ENCODE measurements around the gene TMEM92. TPM values are rescaled to one million over a fixed set of nuclear protein-coding genes. Genes with fewer than 3 reads are reported as not detected.

Gene TMEM92
- total RNA-seq, 1 experiment from 2014 or later = 6.6 TPM

- Histone ChIP-seq H3K4me2 (ENCODE audit: low read length) (no peak overlapping the region), H3K79me2 (ENCODE audit: insufficient read depth, low read length) (no peaks in the 10 kb centered on the region), H3K27ac (ENCODE audit: low read depth, low read length) (no peak overlapping the region), H3K9me3 (ENCODE audit: control insufficient read depth in 1 of 2, insufficient read depth in 1 of 2, low read depth in 1 of 2, low read length in 2 of 2) (no peaks in the 10 kb centered on the region), H4K20me1 (ENCODE audit: insufficient read depth) (no peaks in the 10 kb centered on the region), H3K9me2 (ENCODE audit: insufficient read depth) (no peaks in the 10 kb centered on the region), H3K36me3 (ENCODE audit: control insufficient read depth in 1 of 2, insufficient read depth in 2 of 2, low read length in 2 of 2) (no peaks in the 10 kb centered on the region), H3K4me3 (replicated peaks in 1 of 2; ENCODE audit: low read depth in 1 of 2, low read length in 2 of 2) (no peak overlapping the region), H3K27me3 (ENCODE audit: insufficient read depth, low read length) (no peaks in the 10 kb centered on the region), H3K4me1 (ENCODE audit: control insufficient read depth in 1 of 2, insufficient read depth in 2 of 2, low read length in 2 of 2) (peaks cover 0 to 12% of the 10 kb centered on the region in 2 experiments; a peak in 2 of 4 replicates), H2AFZ (ENCODE audit: low read depth, low read length, poor library complexity, severe bottlenecking) (no peak overlapping the region), H3K9ac (ENCODE audit: low read length) (no peak overlapping the region)
- intact Hi-C loops (cut with micrococcal nuclease) = no loop called here
- ATAC-seq = no peak
- no peak for TF ChIP-seq ATF3 (IDR thresholded peaks at IDR 0.05)
- no peak for TF ChIP-seq EZH2phosphoT487 (IDR thresholded peaks at IDR 0.05; ENCODE audit: borderline replicate concordance)
- no peak for TF ChIP-seq ELF1 (IDR thresholded peaks at IDR 0.05; ENCODE audit: borderline replicate concordance, low read depth)
- no peak for TF ChIP-seq POLR2A (IDR thresholded peaks at IDR 0.05; ENCODE audit: borderline replicate concordance, extremely low read depth, insufficient read depth, insufficient read length)
- TF ChIP-seq YY1 (IDR thresholded peaks at IDR 0.05; ENCODE audit: extremely low read depth, insufficient replicate concordance, low read depth, low read length) = no peak
- no peak for TF ChIP-seq EZH2 (IDR thresholded peaks at IDR 0.05)
- TF ChIP-seq REST (IDR thresholded peaks at IDR 0.05; ENCODE audit: low read depth) = no peak
- TF ChIP-seq CEBPB (IDR thresholded peaks at IDR 0.05; ENCODE audit: low read depth) = no peak
- no peak for TF ChIP-seq TCF7L2 (IDR thresholded peaks at IDR 0.05; ENCODE audit: borderline replicate concordance, extremely low read depth, insufficient read depth, insufficient read length)
- no peak for TF ChIP-seq CTCF (IDR thresholded peaks at IDR 0.05 in 2 of 3, conservative IDR thresholded peaks at IDR 0.05 in 1 of 3; ENCODE audit: borderline replicate concordance in 1 of 3, insufficient read depth in 1 of 3, low read depth in 2 of 3, low read length in 2 of 3)
- no peak for TF ChIP-seq EGR1 (IDR thresholded peaks at IDR 0.05; ENCODE audit: low read depth)
- TF ChIP-seq CBX3 (IDR thresholded peaks at IDR 0.05; ENCODE audit: low read depth) = no peak
- TF ChIP-seq ZFX (IDR thresholded peaks at IDR 0.05) = no peak
- TF ChIP-seq SRF (IDR thresholded peaks at IDR 0.05; ENCODE audit: low read depth) = no peak
- TF ChIP-seq ZNF274 (IDR thresholded peaks at IDR 0.05; ENCODE audit: low read depth, low read length) = no peak
- BruUV-seq (replicated peaks) = no TSS peak
- CTCF ChIA-PET = no interaction called here
- POLR2A ChIA-PET = no interaction called here
- DNase-seq (ENCODE audit: low read depth, low spot score) = no peak
- RAD21 ChIA-PET (ENCODE audit: low non-redundant PET in 1 of 2, low total read pairs in 2 of 2, uncharacterized antibody in 2 of 2, unreplicated experiment in 2 of 2) = no interaction called here
Measured at GRCh38 chr17:50260501-50260911, 13.8 kb upstream of the TMEM92 start.
